Activated T-cell treated with anti-CD3 and anti-CD28 coated beads for 24 hours (primary cell): ENCODE results near the gene CENPU.
"Not testable (repeated sequence)": the region's sequence is repeated elsewhere in the genome, so short reads cannot be mapped to it uniquely, and the experiment has no call there.

Experiments
- DNase-seq: peaks from one replicate; pipeline ENCODE4 v3.0.0-alpha.2; 2020; ENCODE audit warnings: low read depth

Gene CENPU

GRCh38 chr4:184733654-184734524 lies at the start of gene CENPU:
Gene CENPU (minus strand): TSS chr4:184734096. CDS start chr4:184734062, 34 bp downstream.
- peak; percentile 94 for DNase-seq

- no peak for DNase-seq
These were observed 49.0 kb upstream of the CENPU start for GRCh38 chr4:184782731-184783373.

GRCh38 chr4:184779160-184779559 lies 45.3 kb upstream of the CENPU start:
- DNase-seq = not testable (repeated sequence)

- no peak for DNase-seq
These were observed 44.4 kb upstream of the CENPU start for GRCh38 chr4:184778325-184778724.

- no peak for DNase-seq
These were observed 42.9 kb upstream of the CENPU start for GRCh38 chr4:184776821-184777220.

- no peak for DNase-seq
These were observed 42.1 kb upstream of the CENPU start for GRCh38 chr4:184775854-184776555.

- DNase-seq = no peak
These were observed 40.3 kb upstream of the CENPU start for GRCh38 chr4:184774152-184774551.

GRCh38 chr4:184771416-184771815 lies 37.5 kb upstream of the CENPU start:
- DNase-seq = no peak

GRCh38 chr4:184769141-184769765 lies 35.4 kb upstream of the CENPU start:
- DNase-seq = no peak

GRCh38 chr4:184768296-184768695 lies 34.4 kb upstream of the CENPU start:
- no peak for DNase-seq

GRCh38 chr4:184766446-184766845 lies 32.5 kb upstream of the CENPU start:
- no peak for DNase-seq

- no peak for DNase-seq
These were observed 31.8 kb upstream of the CENPU start for GRCh38 chr4:184765473-184766340.

GRCh38 chr4:184764601-184765000 lies 30.7 kb upstream of the CENPU start:
- no peak for DNase-seq

- no peak for DNase-seq
These were observed 29.4 kb upstream of the CENPU start for GRCh38 chr4:184763150-184763780.

- DNase-seq = peak; percentile 16
These were observed 28.2 kb upstream of the CENPU start for GRCh38 chr4:184762100-184762499.

GRCh38 chr4:184760681-184761080 lies 26.8 kb upstream of the CENPU start:
- DNase-seq = no peak

GRCh38 chr4:184757810-184758209 lies 23.9 kb upstream of the CENPU start:
- no peak for DNase-seq

- DNase-seq = no peak
These were observed 22.5 kb upstream of the CENPU start for GRCh38 chr4:184756399-184756798.

GRCh38 chr4:184755278-184755677 lies 21.4 kb upstream of the CENPU start:
- no peak for DNase-seq

- no peak for DNase-seq
These were observed 18.8 kb upstream of the CENPU start for GRCh38 chr4:184752496-184753275.
